MV-4-11 (cell line): Measurements from ENCODE around the gene GPN1.
A peak's percentile ranks its signal among the peaks of the same experiment; 100 is the strongest.
"Not testable (repeated sequence)": the region's sequence is repeated elsewhere in the genome, so short reads cannot be mapped to it uniquely, and the experiment has no call there.

Experiments
- DNase-seq: peaks from one replicate; lab custom pipeline; 2025; lab: John Stamatoyannopoulos, UW

The GPN1 gene

DNA sequence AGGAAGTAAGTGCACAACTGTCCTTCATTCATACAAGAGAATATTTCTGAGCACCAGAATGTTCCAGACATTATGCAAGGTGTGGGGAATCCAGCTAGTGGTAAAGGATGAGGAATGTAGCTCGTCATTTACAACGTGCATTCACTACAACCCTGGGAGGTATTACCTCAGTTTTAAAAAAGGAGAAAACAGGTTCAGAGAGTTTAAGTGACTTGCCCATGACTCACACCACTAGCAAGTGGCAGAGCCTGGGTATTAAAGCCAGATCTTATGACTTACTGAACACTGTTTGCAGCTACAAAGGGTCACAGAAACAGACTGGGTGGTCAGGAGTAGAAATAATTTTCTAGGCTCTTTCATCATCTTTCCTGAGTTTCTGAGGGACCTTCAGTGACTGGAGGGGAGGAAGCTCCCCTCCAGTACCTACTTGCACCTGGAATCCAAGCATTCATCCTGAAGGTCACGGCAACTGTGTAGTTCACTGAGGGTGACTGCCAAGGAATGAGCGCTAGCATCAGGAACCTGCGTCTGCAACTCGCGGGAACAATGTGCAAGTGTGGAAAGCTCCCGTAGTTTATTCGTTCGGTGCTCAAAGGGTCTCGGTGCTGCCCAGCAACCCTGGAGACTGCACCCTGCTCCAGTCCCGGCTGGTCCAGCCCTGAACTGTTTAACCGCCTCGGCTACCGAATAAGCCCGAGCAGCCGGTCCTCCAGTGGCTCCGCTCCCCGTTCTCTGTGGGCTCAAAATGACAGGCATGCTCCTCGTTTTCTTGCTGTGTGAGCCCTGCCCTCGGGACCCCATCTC is 685 bp upstream of the GPN1 start:
- peak; percentile 72 for DNase-seq

DNA sequence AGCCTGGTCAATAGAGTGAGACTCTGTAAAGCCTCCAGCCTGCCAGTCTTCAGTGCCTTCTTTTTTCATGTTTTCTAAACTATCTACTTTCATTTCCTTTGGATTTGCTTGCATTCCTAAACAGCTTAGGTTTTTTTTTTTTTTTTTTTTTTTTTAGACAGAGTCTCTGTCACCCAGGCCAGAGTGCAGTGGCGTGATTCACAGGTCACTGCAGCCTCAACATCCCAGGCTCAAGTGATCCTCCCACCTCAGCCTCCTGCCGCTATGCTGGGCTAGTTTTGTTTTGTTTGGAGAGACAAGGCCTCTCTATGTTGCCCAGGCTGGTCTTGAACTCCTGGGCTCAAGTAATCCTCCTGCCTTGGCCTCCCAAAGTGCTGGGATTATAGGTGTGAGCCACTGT is 1.4 kb downstream of the GPN1 start:
- not testable (repeated sequence) for DNase-seq

DNA sequence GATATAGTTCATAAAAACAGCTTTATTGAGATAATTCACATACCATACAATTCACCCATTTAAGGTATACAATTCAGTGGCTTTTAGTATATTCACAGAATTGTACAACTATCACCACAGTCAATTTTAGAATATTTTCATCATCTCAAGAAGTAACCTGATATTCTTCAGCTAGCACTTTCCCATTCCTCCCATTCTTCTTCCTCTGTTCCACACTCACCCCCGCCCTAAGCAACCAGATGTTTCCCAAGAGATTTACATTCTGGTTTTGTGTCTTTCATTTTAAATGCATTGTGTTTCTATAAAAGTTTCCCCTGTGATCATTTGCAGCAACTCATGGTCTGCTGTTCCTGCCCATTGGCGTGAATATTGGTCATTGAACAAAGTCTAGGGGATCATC is 5.4 kb downstream of the GPN1 start:
- no peak for DNase-seq

DNA sequence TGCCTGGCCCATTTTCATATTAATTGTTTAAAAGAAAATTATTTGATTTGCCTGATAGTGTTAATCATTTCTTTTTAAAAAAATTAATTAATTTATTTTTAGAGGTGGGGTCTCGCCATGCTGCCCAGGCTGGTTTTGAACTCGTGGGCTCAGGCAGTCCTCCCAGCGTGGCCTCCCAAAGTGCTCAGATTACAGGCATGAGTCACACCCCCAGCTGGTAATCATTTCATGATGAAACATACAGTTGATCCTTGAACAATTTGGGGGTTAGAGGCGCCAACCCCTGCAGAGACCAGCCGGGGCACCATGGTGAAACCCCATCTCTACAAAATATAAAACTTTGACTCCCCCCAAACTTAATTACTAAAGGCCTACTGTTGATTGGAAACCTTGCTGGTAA is 7.9 kb downstream of the GPN1 start:
- DNase-seq, result no peak

DNA sequence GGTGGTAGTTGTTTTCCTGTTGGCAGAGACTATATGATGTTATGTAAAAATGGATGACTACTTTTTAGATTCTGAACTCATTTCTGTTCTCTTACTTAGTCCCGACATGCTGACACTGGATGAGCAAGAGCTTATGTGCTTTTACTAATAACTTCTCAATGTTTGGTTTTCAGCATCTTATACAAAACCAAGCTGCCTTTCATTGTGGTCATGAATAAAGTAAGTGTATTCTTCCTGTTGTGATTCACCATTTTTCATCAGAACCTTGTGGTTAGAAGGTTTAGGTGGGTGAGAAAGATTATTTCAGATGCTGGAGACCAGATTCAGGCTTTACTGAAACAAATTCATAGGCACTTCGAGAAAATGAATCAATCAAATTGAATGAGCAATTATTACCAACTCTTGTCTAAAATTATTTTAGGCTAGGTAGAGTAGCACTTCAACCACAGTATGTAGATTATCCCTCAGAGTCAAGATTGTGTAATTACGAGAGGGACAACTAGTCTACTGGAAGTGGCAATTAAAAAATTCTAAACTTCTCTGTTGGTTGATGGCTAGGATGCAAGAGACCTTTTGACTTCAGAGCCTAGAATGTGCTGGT is 9.3 kb downstream of the GPN1 start:
- DNase-seq, result no peak

DNA sequence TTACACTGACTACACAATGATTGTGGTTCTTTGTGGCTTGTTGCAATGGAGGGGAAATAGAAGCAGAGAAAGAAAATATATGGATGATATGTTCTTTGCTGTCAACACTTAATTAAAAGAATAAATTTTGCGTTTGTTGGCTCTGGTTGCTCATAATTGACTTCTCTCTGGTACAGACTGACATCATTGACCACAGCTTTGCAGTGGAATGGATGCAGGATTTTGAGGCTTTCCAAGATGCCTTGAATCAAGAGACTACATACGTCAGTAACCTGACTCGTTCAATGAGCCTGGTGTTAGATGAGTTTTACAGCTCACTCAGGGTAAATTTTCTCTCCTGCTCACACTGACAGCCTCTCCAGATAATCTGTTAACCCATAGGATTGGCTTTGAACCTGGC is 9.9 kb downstream of the GPN1 start:
- no peak for DNase-seq

DNA sequence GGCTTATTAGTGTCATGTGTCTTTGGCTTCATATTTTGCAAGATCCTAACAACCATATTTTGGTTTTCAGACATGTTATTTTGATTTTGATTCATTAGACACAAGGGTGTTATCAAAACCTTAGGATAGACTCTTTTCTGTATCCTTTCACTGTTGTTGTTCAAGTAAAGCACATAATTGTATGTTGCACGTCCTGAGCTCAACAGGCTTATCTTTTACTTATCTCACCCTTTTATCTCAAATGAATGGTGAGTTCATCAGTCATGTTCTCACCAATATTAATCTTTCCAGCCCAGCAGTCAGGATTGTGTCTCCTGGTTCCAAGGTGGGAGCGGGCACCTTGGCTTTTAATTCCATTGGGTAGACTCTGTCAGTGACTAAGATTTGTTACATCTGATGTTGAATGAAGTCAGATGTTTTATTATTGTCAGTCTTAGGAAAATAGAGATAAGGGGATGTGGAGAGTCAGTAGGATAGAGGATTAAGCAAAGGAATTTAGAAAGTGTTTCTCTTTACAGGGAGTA is 11.9 kb downstream of the GPN1 start:
- DNase-seq, result no peak

DNA sequence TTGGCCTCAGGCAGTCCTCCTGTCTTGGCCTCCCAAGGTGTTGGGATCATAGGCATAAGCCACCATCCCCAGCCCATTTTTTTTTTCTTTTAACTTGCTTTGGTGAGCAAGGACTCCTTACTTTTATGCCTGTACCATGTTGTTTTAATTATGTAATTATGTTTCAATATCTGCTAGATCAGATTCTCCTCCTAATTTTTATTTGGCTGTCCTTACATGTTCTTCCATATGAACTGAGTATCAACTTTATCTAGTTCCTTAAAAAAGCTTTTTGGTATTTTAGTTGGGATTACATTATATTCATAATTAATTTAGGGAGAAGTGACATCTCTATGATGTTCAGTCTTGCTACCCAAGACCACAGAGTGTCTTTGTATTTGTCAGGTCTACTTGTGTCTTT is 16.3 kb downstream of the GPN1 start:
- DNase-seq, result no peak

DNA sequence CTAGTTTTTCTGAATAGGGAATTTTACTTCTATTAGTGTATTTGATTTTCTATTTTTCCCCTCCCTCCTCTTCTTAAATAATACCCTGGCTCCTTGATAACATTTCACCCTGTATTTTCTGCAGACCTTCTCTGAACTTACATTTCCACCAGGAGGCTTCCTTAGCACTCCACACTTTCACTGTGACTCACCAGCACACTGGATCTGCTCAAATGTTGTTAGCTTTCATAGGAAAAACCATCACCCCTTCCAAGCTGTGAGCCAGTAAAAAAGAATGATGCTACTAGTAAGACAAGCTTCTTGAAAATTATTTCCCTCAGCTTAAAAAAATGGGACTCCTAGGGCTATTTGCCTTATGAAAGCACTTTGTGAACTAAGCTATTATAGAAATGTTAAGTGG is 18.4 kb downstream of the GPN1 start:
- no peak for DNase-seq

DNA sequence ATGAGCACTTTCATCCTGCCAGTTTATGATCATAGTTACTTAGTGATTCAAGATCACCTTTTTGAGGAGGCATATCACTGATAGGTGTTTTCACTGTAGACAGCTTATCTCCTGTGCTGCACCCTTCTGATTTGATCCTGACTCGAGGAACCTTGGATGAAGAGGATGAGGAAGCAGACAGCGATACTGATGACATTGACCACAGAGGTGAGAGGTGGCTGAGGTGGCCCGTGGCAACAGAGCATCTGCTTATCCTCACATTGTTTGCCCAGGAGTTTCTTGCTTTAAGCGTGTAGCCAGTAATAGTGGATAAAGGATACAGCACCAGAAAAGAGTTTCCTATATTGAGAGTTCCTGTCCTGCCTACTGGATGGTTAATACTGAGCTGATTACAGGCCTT is 18.9 kb downstream of the GPN1 start:
- DNase-seq, result no peak

DNA sequence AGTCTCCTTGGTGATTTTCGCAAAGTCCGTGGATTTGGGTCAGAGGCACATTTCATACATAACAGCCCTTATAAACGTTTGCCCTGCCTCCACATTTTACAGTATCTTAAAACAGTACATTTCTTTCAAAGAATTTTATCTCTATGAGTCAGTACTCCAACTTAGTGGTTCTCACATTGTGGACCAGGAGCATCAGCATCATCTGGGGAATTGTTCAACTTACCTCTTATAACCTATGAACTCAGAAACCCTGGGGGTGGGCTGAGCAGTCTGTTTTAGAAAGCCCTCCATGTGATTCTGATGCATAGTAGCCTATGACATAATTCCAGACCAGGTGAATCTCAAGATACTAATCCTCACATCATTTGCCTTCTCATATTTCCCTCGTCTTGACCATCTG is 22.2 kb downstream of the GPN1 start:
- DNase-seq, result no peak

DNA sequence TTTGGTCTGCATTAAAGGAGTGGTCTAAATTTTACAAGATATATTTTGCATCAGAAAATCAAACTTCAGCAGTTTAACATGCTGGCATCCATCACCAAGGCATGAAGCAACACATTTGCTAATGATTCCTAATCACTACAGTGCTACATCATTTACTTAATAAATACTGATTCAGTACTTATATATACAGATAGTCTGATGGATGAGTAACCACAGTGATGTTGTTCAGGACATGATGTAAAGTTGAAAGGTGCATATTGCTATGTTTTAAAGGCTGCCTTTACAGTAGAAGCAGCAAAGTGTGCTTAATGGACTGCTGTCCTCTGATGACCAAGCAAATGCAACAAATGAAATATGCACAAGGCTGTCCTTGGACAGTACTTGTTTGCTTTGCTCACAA is 23.5 kb downstream of the GPN1 start:
- DNase-seq, result no peak

DNA sequence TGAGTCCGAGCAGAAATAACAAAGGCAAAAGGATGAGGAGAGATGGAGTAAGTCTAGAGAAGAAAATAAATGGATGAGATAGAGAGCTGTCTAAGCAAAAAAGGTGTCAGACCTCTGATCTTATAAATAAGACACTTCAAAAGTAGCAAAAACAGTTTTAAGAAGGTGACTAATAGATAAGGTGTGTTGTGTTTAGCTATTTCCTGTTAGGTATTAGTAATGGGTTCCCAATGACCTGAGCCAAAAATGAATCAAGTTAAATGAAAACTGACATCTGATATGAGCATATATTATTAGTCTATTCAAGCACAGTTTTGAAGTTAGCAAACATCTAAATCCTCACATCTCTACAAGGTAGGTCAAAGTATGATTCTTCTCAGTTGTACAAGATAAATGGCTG is 23.9 kb downstream of the GPN1 start:
- DNase-seq, result no peak

DNA sequence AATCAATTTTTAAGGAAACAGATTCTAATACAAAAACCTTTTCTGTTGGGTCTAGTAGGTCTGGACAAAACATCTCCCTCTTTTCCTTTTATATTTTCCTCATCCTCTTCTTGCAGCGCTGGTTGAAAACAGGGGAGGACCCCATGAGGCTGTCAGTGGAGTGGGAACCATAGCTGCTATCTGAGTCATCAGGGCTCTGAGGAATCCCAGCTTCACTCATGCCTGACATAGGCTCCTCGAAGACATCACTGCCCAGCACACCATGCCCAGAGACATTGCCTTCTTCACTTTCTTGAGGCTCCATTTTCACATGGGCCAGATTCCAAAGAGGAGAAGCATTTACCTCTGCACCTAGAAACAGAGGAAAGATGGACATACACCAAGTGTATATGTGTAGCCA is 24.5 kb downstream of the GPN1 start:
- no peak for DNase-seq

DNA sequence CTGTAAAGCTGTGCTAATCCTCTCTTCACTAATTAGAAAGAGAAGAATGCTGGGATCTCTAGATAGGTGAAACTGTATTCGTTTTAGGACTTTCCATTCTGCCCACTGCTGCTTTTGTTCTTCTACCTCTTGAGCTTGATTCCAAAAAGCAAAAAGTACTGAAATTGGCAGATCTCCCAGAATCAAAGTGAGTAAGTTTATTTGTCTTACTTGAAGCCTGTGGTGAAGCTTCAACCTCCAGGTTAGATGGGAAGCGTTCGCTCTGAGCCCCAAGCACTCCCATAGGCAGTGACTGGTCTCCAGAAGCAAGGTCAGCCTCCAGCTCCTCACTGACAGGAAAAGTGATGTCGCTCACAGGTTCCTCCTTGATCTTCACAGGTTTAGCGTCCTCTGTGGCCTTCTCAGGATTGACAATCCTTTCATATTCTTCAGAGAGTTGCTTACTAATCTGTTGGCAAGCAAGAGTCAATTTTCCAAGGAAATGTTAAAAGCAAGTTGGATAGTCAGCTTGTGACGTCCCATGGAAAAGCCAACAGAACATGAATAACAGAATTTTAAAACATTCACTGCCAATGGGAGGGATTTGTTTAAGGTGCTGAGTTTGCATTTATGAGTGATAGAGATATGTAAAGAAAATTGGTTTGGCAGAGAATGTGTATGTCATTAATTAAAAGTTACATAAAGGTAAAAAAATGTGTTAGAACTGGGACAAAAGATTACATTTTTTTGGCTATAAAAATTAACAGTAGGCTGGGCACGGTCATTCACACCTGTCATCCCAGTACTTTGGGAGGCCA is 26.5 kb downstream of the GPN1 start:
- DNase-seq, result no peak

DNA sequence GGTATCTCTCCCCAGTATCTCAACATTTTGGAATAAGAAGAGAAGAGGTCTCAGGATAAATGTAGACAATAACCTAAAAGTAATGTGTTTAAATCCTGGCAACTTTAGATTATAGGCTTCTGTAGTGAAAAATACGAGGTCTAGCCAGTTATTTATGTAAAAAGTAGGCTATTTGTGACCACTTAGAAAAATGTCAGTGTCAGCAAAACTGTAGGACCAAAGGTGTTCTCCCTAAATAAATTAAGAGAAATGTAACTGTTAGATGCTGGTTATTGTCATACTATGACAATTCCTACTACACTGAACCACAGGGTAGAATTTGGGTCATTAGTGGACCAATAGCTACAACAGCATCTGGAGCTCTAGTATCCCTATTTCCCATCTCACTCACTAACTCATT is 32.5 kb downstream of the GPN1 start:
- DNase-seq, result no peak

DNA sequence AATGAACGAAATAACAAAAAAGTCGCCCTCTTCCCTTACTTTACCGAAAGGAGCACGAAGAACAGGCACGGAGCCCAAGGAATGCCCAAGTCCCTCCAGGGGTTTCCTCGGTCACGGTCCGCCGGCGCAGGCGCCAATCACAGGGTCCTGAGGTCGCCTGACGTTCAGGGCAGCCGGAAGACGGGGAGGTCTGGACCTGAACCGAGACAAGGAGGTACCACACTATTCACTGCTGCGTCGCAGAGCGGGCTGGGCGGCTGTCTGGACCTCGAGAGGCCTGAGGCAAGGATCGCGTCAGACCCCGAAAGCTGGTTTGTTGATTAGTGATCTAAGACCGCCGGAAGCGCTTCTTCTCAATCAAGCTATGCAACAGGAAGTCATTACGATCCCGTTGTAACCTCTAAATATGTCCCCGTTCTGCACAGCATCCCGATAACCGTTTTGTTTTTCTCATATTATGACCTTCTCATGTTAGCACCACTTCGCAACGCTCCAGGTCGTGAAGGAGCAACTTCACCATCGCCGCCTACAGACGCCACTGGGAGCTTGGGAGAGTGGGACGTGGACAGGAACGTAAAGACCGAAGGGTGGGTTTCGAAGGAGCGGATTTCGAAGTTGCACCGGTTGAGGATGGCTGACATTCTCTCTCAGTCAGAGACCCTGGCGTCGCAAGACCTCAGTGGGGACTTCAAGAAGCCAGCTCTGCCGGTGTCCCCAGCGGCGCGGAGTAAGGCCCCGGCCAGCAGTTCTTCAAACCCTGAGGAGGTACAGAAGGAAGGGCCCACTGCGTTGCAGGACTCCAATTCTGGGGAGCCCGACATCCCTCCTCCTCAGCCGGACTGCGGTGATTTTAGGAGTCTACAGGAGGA is 34.7 kb downstream of the GPN1 start, which contains the start of the genes SLC4A1AP and SUPT7L:
TSS of gene SLC4A1AP (plus strand) at position 605 of the 869 bp plus-strand sequence. CDS start at position 631, 26 bp downstream.
TSS of gene SUPT7L (minus strand) at position 330 of the 869 bp plus-strand sequence. CDS start 1,422 bp downstream, outside the sequence.
- peak; percentile 75 for DNase-seq

DNA sequence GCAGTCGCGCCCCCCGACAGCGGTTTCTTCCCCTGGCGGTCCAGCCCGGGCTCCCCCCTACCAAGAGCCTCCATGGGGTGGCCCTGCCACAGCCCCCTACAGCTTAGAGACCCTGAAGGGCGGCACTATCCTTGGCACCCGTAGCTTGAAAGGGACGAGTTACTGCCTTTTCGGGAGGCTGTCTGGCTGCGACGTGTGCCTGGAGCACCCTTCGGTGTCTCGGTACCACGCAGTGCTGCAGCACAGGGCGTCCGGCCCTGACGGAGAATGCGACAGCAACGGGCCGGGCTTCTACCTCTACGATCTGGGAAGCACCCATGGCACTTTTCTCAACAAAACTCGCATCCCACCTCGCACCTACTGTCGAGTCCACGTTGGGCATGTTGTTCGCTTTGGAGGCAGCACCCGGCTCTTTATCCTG is 35.3 kb downstream of the GPN1 start:
- DNase-seq, result no peak

DNA sequence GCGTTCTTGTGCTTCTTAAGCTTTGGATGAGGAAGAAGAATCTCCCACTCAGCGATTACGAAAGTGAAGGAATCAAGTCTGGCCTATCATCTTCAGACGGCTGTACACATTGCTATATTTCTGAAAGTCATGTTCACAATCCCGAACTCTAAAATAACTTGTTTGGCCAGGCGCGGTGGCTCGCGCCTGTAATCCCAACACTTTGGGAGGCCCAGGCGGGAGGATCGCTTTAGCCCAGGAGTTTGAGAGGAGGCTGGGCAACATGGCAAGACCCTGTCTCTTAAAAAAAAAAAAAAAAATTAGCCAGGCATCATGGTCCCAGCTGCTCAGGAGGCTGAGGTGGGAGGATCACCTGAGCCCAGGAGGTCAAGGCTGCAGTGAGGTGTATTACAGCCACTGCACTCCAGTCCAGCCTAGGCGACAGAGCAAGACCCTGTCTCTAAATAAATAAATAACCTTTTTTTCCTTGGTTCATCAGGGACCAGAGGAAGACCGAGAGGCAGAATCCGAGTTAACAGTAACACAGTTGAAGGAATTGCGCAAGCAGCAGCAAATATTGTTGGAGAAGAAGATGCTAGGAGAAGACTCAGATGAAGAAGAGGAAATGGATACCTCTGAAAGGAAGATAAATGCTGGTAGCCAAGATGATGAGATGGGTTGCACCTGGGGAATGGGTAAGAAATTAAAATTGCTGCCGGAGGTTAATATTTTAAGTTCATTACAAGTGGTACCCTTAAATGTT is 35.9 kb downstream of the GPN1 start:
- peak; percentile 16 for DNase-seq

DNA sequence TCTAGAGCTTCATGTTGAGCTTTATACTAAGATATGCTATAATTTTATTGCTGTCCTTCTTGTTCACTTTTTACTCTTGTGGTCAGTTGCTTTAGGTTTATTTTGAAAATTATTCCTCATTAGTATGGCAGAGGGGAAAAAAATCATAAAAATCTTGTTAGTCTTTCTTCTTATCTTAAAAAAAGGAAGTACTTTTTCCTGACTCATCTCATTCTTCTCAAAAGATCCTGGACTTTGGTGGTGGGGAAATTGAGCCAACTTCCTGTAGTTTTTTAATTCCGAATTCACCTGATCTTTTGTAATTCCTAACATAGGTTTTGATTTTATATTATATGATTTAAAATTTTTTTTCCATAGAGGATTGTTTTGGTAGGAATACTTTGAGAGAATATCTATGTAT is 38.6 kb downstream of the GPN1 start:
- DNase-seq, result no peak

DNA sequence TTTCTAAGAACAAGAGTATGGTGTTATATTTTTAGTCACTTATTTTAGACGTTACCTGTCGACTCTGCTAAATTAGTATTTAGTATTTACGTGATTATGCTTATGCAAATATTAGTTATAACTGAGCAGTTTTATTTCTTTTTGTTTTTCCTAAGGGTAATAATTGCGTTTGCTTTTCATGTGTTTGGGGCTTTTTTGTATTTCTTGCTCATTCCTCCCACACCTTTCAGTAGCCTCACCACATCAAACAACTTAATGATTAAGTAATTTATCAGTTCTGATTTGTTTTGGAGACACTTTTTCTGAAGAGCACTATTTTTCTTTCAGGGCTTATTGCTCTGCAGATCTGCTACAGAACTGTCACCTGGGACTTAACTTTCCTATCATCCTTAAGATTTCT is 42.4 kb downstream of the GPN1 start:
- no peak for DNase-seq
